Activated T-cell treated with anti-CD3 and anti-CD28 coated beads, Interleukin-2, amount 50 U/mL, for 24 hours (primary cell): ENCODE results near the gene MFSD6L.

Experiments used
- DNase-seq: peaks from one replicate; pipeline ENCODE4 v3.0.0-alpha.2; 2020
- H3K27ac Mint-ChIP-seq: 2 replicates; pipeline ENCODE4 v1.8.0; 2020; ENCODE audit warnings: mild to moderate bottlenecking, mixed read lengths
- H3K27me3 Mint-ChIP-seq: 2 replicates; pipeline ENCODE4 v1.8.0; 2020; ENCODE audit warnings: mixed read lengths
- H3K36me3 Mint-ChIP-seq: 2 replicates; pipeline ENCODE4 v1.8.0; 2020; ENCODE audit warnings: low read depth, mixed read lengths
- H3K4me1 Mint-ChIP-seq: 2 replicates; pipeline ENCODE4 v1.8.0; 2020; ENCODE audit warnings: low read depth, mixed read lengths
- H3K4me3 Mint-ChIP-seq: 2 replicates; pipeline ENCODE4 v1.8.0; 2020; ENCODE audit warnings: mild to moderate bottlenecking, moderate library complexity, mixed read lengths
- H3K9me3 Mint-ChIP-seq: 2 replicates; pipeline ENCODE4 v1.8.0; 2020; ENCODE audit warnings: mixed read lengths

MFSD6L gene, protein sequence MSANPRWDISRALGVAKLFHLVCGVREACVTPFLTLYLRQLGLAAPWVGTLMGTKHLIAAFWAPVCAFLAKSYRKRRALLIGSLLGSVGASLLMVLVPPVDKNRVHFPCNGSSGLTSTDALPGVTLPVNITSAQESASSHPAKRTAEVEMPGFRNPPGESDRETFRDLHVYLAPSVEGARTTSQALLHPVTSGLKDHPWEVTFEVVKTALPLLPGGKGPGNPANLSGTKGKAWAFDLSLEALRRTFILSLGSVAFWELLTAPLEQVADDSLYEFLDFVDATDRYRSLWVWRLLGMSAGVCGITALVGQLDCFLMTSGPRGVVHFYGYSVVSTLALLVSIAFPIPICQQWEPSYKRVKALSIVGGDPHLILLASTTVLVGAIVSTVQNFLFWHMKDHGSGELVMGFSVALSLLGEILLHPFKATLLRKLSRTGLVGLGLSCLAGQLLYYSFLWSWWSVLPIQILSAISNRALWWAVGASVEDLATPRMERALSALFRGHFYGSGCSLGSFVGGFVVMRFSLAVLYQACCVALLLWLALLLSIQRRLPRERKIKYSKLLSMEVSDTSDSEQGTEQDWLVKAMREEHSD

DNA sequence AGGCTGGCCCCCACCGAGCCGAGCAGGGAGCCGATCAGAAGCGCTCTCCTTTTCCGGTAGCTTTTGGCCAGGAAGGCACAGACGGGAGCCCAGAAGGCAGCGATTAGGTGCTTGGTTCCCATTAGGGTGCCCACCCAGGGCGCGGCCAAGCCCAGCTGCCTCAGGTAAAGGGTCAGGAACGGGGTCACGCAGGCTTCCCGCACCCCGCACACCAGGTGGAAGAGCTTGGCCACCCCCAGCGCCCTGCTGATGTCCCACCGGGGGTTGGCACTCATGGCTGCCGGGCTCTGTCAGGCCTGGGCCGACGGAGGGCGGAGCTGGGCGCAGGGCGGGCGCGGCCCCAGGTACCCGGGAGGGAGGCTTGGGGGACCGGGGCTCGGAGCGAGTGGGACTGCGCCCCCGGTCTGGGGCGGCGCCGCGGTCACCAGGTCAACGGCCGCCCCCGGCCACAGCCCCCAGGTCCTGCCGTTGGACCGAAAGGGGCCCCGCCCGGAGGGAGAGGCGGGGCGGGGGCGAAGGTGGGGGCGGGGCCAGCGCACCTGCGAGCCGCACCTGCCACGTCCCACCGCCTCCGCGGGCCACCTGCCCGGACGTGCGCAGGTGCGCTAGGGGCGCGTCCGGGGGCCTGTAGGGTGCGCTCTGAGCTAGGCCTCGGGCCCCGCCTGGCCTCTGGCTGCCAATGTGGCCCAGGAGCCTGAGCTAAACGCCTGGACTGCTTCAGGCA is at the start of gene MFSD6L:
Gene MFSD6L (minus strand): TSS at position 520 of the 724 bp plus-strand sequence. CDS start 245 bp downstream, at position 275.
- Mint-ChIP-seq H3K4me3 (no peak within 1 kb of the TSS), H3K27me3 (no peaks in the 10 kb centered on the region), H3K36me3 (no peaks in the 10 kb centered on the region), H3K4me1 (no peaks in the 10 kb centered on the region), H3K27ac (no peak within 1 kb of the TSS), H3K9me3 (no peaks in the 10 kb centered on the region)
- DNase-seq, result no peak

DNA sequence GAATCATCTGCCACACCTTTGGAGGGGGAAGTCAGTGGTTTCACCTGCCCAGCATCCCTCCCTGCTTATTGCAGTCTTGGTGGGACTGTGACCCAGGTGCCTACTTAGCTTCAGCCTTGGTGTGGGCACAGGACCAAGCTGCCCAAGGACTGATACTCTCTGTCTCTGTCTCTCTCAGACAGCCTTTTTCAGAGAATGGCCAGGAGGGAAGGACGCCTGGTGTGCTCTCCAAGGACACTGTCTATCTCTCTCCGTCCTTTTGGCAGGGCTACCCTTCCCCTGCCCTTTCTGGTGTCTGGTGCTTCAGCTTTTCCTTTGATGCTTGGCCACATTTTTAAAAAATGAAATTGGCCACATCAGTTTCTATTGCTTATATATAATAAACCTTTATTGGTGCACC is 48.7 kb upstream of the MFSD6L start:
- H3K27ac Mint-ChIP-seq, result no peak overlapping the region
- peaks cover 5% of the 10 kb centered on the region for H3K4me1 Mint-ChIP-seq
- H3K27me3 Mint-ChIP-seq, result no peaks in the 10 kb centered on the region
- H3K4me3 Mint-ChIP-seq, result no peak overlapping the region
- H3K36me3 Mint-ChIP-seq, result no peaks in the 10 kb centered on the region
- DNase-seq, result no peak
- no peaks in the 10 kb centered on the region for H3K9me3 Mint-ChIP-seq

DNA sequence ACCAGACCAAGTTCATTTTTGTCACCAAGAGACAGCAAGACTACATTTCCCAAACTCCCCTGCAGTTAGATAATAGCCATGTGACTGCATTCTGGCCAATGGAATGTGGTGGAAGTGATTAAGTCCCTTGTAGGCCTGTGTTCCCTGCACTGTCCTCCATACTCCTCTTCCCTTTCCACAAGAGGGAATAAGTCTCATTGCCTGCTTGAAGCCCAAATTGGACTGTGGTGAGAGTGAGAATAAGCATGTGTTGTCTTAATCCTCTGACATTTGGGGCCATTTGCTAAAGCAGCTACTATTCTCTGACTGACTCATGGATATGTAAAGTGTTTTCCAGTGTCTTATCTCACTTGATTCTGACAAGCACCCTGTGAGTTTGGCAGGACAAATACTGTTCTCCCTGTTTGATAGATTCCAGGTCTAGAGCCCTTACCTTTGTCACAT is 47.6 kb upstream of the MFSD6L start:
- no peaks in the 10 kb centered on the region for H3K36me3 Mint-ChIP-seq
- H3K4me3 Mint-ChIP-seq, result no peak overlapping the region

DNA sequence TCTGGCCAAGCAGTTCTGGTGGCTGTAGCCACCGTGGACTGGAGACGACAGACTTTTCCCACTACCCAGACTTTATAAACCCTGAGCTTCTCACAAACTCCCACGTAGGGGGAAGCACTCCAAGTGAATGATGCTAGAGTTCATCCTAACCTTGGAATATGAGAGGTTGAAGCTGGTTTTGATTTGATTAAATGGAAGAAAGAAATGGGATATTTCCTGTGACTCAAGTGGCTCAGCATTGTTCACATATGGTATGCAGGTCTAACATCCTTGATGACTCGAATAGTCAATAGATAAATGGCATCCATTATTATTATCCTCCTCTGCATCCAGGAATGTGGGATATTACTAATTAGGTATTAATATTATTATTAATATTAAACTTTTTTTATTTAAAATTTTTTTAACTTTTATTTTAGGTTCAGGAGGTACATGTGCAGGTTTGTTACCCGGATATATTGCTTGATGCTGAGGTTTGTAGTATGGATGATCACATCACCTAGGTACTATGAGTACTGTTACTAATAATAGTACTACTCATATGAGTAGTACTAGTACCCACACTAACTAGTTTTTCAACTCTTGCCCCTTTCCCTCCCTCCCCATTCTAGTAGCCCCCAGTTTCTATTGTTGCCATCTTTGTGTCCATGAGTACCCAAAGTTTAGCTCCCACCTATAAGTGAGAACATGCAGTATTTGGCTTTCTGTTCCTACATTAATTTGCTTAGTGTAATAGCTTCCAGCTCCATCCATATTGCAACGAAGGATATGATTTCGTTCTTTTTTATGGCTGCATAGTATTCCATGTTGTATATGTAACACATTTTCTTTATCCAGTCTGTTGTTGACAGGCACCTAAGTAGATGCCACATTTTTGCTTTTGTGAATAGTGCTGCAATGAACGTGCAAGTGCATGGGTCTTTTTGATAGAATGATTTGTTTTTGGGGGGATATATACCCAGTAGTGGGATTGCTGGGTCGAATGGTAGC is 45.4 kb upstream of the MFSD6L start:
- H3K27ac Mint-ChIP-seq, result no peak overlapping the region
- H3K27me3 Mint-ChIP-seq, result no peaks in the 10 kb centered on the region
- H3K36me3 Mint-ChIP-seq, result no peaks in the 10 kb centered on the region
- no peaks in the 10 kb centered on the region for H3K9me3 Mint-ChIP-seq
- no peak for DNase-seq
- H3K4me1 Mint-ChIP-seq, result peaks cover 5% of the 10 kb centered on the region
- no peak overlapping the region for H3K4me3 Mint-ChIP-seq

More for the DNA sequence above, 47.6 kb upstream of the MFSD6L start:
- no peaks in the 10 kb centered on the region for H3K9me3 Mint-ChIP-seq
- H3K27ac Mint-ChIP-seq, result no peak overlapping the region
- no peak for DNase-seq
- H3K4me1 Mint-ChIP-seq, result peaks cover 5% of the 10 kb centered on the region
- no peaks in the 10 kb centered on the region for H3K27me3 Mint-ChIP-seq

DNA sequence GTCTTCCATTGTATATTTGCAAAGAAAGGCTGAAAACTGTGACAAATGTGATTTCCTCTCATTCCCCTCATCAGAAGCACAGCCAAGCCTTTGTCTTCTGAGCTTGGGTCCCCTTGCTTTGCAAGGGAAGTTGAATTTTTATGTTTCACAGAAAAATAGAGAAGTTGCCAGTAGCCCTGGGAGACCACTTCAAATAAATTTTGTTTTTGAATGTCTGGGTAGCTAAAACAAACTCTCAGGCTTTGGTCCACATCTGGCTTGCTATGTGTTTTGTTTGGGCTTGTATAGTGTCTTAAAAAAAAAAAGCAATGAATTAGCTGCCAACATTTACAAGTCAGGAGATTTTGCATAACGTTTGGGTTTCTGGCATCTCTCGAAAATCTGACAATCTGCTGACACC is 44.2 kb upstream of the MFSD6L start:
- Mint-ChIP-seq H3K9me3 (no peaks in the 10 kb centered on the region), H3K4me3 (no peak overlapping the region), H3K27me3 (no peaks in the 10 kb centered on the region), H3K27ac (no peak overlapping the region), H3K4me1 (peaks cover 5% of the 10 kb centered on the region), H3K36me3 (no peaks in the 10 kb centered on the region)
- no peak for DNase-seq

DNA sequence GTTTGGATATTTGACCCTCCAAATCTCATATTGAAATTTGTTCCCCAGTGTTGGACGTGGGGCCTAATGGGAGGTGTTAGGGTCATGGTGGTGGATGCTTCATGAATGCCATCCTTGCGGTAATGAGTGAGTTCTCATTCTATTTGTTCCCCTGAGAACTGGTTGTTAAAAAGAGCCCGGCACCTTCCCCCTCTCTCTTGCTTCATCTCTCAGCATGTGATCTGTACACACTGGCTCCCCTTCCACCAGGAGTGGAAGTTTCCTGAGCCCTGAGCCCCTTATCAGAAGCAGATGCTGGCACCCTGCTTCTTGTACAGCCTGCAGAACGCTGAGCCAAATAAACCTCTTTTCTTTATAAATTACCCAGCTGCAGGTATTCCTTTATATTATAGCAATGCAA is 42.7 kb upstream of the MFSD6L start:
- H3K4me3 Mint-ChIP-seq, result no peak overlapping the region
- H3K27me3 Mint-ChIP-seq, result no peaks in the 10 kb centered on the region
- no peaks in the 10 kb centered on the region for H3K9me3 Mint-ChIP-seq
- H3K4me1 Mint-ChIP-seq, result peaks cover 1% of the 10 kb centered on the region
- DNase-seq, result no peak
- no peak overlapping the region for H3K27ac Mint-ChIP-seq
- no peaks in the 10 kb centered on the region for H3K36me3 Mint-ChIP-seq

DNA sequence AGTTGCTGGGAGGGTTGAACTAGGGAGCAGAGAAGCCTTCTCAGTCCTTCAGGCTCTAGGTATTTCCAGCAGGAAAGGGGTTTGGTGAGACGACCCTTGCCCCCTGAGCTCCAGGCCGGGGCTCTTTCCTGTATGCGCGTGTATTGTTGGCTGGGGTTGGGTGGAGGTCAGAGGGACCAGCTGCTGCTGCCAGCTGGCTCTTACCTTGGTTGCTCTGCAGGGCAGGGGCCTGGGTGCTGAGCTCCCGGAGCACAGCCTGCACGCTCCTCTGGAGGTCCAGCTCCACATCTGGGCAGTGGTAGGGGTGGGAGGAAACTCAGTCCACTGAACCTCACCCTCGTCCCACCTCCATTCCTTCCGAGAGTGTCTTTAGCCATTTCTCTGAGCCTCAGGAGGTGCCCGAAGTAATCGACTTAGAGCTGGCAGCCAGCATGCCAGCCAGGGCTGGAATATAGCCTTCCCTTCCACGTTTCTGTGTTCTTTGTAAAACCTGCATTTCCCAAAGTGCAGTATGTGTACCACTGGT is 40.3 kb upstream of the MFSD6L start:
- Mint-ChIP-seq H3K27ac (no peak overlapping the region), H3K36me3 (no peaks in the 10 kb centered on the region), H3K4me1 (no peaks in the 10 kb centered on the region), H3K9me3 (no peaks in the 10 kb centered on the region), H3K4me3 (no peak overlapping the region), H3K27me3 (no peaks in the 10 kb centered on the region)
- no peak for DNase-seq

DNA sequence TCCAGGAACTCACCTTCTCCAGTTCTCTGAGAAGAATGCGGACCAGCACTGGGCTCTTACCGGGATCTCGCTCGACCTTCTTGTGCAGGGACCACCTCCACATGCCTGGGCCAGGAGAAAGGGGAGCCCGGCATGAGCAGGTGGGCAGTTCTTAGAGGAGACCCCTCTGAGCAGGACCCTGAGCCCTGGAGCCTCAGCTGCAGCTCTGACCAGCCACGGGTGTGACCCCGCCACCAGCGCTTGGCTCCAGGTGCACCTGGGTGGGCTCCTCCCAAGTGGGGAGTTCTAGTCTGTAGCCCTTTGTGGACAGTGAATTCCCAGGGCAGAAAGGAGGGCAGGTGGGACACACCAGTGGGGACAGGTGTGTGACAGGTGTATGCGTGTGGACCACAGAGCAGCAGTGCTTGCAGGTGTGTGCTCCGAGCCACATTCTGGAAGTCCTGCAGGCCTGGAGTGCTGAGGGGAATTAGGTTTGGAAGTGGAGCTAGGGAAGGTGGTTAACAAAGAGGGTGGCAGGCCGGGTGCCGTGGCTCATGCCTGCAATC is 39.5 kb upstream of the MFSD6L start:
- no peaks in the 10 kb centered on the region for H3K27me3 Mint-ChIP-seq
- DNase-seq, result no peak

DNA sequence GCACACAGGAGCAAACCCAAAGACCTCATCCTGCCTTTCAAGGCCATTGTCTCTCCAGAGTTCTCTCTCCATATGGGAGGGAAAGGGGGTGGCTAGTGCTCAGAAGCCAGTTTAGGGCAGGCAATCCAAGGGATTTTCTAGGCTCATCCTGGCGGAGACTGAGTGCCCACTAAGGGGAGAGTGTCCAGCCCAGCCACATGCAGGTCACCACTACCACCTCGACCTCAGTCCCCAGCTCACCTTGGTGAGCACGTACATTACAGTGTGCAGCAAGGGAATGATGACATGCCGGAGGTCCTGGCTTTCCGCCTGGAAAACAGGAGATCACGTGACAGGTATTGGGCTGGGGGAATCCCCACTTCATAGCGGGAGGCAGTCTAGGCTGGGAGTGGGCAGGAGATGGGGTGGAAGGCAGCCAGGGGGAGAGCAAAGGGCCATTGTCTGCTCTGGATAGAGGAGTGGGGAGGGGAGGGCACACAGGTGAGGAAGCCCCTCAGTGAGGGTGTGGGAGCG is 38.5 kb upstream of the MFSD6L start:
- Mint-ChIP-seq H3K4me3 (no peak overlapping the region), H3K4me1 (no peaks in the 10 kb centered on the region), H3K9me3 (no peaks in the 10 kb centered on the region), H3K36me3 (no peaks in the 10 kb centered on the region), H3K27me3 (no peaks in the 10 kb centered on the region), H3K27ac (no peak overlapping the region)
- DNase-seq, result no peak

More for the DNA sequence above, 39.5 kb upstream of the MFSD6L start:
- Mint-ChIP-seq H3K27ac (no peak overlapping the region), H3K4me1 (no peaks in the 10 kb centered on the region), H3K4me3 (no peak overlapping the region), H3K36me3 (no peaks in the 10 kb centered on the region), H3K9me3 (no peaks in the 10 kb centered on the region)

DNA sequence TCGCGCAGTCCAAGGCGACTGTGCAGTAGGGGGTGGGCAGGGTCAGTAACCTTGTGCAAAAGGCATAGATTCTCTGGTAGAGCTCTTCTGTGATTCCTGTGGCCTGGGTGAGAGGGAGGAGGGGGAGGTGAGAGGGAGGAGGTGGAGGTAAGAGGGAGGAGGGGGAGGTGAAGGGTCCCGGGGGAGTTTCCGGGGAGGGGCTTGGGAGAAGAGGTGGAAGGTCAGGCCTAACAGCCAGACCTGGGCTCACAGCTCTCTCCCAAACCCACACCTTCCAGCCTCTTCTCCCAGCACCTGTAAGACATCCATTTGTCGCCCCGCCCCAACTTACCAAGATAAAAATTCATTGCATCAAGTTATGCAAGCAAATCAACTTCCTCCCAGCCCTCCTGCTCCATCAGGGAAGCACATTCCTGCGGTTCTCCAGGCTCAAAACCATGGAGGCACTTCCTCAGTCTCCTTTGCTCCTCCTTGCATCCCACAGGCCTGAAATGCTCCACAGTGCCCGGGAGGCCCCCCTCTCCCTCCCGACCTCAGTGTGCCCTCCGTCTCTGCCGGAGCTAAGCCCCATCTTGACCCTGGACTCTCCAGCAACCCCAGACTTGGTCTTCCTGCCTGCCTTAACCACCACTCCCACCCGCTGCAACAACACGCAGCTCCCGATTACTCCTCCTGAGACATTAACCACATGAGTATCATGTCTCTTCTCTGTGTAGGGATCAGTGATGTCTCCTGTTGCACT is 37.8 kb upstream of the MFSD6L start:
- no peak for DNase-seq
- Mint-ChIP-seq H3K27ac (no peak overlapping the region), H3K36me3 (no peaks in the 10 kb centered on the region), H3K4me3 (no peak overlapping the region), H3K9me3 (no peaks in the 10 kb centered on the region), H3K27me3 (no peaks in the 10 kb centered on the region), H3K4me1 (no peaks in the 10 kb centered on the region)

DNA sequence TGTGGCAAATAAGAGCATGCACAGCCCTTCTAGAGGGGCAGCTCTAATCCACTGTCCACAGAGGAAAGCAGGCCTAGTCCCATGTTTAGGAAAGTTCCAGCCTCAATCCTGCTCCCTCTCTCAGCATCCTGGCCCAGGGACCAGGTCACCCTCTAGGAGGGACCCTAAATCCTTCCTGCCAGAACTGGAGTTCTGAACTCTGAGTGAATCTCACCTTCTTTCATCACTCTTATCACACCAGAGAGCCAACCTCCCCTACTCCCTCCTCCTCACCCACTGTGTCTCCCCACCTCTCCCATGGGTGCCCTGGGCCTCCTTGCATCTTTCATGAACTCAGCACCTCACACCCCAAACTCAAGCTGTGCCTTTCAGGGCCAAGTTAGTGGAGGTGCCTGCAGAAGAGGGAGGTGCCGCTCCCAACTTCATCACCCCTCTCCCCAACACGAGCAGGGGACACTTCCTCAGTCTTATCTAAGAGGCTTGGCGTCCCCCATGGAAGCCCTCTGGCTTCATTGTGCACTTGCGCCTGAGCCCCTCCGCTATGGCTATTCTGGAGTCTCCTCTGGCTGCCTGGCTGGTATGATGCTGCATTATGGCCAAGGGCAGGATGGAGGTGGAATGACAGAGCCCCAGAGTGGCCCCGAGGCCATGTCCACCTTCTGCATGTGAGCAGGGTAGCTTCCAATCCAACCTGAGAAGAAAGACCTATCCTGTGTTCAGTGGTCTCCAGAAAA is 36.6 kb upstream of the MFSD6L start:
- Mint-ChIP-seq H3K4me3 (no peak overlapping the region), H3K27ac (no peak overlapping the region), H3K36me3 (no peaks in the 10 kb centered on the region), H3K9me3 (no peaks in the 10 kb centered on the region), H3K27me3 (no peaks in the 10 kb centered on the region), H3K4me1 (no peaks in the 10 kb centered on the region)
- no peak for DNase-seq

DNA sequence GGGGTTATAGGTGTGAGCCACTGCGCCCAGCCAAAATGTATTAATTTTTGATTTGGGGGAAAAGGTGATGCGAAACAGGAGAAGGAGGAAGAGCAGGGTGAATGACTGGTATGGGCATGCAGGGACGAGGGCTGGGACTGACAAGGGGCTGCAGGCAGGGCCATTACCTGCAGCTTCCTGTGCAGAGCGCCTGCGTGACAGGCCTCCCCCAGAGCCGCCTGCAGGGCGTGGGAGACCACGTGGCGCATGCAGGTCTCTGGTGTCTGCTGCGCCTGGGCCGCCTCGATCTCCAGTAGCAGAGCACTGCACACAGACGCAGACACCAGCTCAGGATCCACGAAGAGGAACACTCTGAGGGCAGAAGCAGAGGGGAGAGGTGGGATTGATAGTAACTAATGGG is 35.9 kb upstream of the MFSD6L start:
- no peak for DNase-seq
- Mint-ChIP-seq H3K4me1 (no peaks in the 10 kb centered on the region), H3K27ac (no peak overlapping the region), H3K4me3 (no peak overlapping the region), H3K36me3 (no peaks in the 10 kb centered on the region), H3K27me3 (no peaks in the 10 kb centered on the region), H3K9me3 (no peaks in the 10 kb centered on the region)
